NCI-H526 treated with DMSO at 0.1 percent for 48 hours (cell line): Measurements from ENCODE around the gene ANKLE1.

Experiments used
- DNase-seq: peaks from one replicate; lab custom pipeline; 2025; lab: John Stamatoyannopoulos, UW

ANKLE1 gene

DNA sequence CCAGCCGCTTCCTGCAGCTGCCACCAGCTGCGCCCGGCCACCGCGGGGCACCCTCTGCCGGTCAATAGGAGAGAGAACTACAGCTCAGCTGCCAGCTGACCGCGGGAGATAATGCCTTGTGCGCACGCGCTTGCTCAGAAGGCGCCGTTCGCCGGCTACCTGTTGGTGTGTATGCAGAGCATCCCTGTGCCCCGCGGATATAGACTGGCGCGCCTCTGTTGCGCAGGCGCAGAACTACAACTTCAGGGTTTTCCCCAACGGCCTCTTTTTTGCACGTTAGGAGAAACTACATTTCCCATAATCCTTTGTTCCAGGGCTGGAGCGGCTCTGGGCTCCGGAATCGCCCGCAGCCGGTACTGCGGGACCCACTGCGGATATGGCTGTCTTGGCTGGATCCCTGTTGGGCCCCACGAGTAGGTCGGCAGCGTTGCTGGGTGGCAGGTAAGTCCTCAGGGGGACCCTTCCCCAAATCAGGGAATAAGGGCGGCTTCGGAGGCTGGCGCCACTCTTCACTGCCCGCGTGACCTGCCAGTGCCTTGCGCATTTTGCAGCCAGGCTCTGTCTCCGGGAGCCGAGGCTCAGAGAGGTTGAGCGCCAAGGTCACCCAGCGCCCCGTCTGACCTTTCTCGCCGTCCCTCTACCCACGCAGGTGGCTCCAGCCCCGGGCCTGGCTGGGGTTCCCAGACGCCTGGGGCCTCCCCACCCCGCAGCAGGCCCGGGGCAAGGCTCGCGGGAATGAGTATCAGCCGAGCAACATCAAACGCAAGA, 24.0 kb downstream of the ANKLE1 start, which contains the start of gene MRPL34:
Gene MRPL34 (plus strand): TSS at position 356 of the 768 bp plus-strand sequence. CDS start 21 bp downstream, at position 377.
- DNase-seq = peak; percentile 92

DNA sequence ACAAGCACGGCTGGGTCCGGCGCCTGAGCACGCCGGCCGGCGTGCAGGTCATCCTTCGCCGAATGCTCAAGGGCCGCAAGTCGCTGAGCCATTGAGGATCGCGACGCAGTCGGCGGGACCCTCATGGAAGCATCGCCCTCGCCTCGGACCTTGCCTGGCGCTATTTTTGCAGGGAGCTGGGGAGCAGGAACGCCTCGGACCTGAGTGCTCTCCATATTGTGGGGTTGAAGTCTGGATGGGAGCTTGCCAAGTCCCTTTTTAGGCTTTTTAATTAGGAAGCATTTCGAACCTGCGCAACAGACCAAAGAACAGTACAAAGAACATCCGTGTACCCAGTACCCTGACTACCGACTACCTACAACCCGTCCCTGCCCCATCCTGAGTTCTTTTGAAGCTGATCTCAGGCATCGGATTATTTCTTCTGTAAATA, 24.6 kb downstream of the ANKLE1 start:
- DNase-seq = no peak

DNA sequence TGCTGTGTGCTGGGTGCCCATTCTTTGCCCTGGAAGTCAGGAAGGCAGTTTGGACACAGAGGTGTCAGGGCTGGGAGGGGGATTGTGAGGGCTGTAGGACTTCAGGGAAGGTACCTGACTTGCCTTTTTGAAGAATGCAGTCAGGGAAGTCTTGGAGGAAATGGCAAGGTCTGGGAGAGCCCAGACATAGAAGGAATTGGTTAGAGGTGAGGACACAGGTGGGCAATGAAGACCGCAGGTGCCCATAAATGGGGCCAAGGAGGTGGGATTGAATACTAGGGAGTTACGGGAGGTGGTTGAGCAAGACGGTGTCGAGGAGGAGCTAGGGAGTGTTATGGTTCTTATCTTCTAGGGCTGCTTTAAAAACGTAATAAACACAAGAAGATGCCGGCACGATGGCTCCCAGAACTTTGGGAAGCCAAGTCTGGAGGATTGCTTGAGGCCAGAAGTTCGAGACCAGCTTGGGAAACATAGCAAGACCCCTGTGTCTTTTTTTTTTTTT, 26.2 kb downstream of the ANKLE1 start:
- DNase-seq = no peak

- DNase-seq = peak; percentile 94
Observed at GRCh38 chr19:17309198-17309964, 27.7 kb downstream of the ANKLE1 start, which contains the start of gene DDA1. DDA1 (plus strand) TSS chr19:17309563; CDS start chr19:17309655, 92 bp downstream.

DNA sequence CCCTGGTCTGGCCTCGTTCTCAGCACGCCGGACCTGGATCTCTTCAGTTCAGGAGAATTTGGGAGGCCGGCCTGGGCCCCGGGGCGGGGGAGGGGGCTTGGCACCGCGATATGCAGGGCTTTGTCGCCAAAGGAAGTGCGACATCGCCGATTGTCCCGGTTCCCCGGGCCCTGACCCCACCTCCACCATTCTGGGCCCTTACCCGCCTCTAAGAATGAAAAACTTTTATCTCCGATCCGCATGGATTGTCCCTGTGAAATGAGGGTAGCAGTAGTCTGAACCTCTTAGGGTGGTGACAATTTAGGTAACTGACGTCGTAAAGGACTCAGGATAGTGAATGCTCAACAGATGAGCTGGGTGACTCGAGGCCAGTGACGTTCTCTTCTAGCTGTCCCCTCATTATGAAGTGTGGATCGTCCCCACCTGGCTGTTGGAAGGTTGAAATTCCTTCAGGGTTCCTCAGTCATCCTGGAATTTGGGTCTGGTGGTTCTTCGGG, 28.3 kb downstream of the ANKLE1 start:
- DNase-seq = no peak

GRCh38 chr19:17311455-17312188, 29.9 kb downstream of the ANKLE1 start:
- no peak for DNase-seq

DNA sequence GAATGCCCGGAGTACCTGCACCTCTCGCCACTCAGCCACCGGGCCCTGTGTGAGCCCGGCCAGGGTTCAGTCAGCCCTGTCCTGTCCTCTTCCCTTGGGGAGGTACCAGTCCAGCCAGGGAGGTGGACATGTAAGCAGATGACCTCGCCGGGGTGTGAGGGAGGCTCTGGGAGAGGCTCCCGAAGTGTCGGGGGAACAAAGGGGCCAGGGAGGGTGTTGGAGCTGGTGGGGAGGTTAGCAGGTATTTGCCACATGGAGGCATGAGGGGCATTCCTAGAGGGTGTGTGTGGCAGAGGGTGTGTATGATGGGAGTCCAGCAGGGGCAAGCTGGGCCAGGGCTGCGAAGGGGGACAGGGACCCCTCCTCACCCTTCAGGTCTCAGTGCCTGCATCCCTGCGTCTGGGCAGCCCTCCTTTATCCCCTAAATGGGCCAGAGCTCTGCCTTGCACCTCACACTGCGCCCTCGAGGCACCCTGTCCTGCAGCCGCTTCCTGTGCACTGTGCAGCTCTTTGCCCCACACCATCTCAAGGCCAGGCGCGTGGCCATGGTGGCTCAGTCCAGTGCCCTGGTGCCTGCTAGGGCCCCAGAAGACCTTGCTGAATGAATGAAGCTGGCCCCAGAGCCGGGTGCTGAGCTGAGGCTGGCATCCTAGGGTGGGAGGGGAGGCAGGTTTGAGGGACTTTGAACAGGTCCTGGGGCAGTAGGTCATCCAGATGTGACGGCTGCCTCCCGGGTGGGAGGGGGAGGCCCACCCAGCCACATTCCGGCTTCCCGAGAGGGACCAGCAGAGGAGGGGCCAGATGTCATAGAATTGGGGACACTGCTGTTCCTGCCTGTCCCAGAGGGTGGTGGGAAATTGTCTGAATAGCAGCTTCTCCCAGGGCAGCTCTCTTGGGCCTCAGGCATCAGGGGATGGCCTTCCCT, 30.8 kb downstream of the ANKLE1 start:
- no peak for DNase-seq

DNA sequence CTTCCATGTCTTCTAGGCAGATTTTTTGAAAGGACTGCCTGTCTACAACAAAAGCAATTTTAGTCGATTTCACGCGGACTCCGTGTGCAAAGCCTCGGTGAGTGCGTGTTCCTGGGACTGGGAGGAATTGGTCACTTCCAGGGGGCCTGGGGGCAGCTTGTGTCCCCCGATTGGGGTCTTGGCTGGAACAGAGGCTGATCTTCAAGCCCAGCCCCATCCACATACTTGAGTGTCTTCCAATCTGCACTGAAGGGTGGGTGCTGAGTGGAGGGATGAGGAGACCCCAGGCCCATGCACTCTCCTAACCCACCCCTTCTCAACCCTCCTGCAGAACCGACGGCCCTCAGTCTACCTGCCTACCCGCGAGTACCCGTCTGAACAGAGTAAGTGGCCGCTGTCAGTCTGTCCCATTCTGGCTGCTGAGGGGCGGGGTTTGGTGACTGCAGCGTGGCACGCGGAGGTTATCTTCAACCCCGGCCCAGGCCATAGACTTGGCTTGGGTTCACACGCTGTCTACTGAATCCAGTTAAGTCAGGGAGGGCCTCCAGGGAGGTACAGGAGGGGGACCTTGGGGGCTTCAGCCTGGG, 32.4 kb downstream of the ANKLE1 start:
- no peak for DNase-seq

DNA sequence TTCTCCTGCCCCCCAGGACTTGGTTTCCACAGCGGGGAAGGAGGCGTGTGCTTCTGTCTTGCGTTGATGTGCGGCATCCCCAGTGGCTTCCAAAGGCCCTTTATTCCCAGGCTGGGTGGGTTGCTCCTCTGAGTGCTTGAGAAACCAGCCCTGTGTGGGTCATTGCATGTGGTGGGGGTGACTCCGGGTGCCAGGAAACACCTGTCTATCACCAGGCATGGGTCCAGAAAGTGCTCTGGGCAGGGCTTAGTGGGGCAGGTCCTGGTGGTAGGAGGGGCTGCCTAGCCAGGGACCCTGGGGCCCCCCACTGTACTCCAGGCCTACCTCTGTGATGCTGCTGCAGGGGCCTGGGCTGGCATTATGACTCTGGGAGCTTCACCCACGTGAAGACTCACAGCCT, 37.3 kb downstream of the ANKLE1 start:
- no peak for DNase-seq

DNA sequence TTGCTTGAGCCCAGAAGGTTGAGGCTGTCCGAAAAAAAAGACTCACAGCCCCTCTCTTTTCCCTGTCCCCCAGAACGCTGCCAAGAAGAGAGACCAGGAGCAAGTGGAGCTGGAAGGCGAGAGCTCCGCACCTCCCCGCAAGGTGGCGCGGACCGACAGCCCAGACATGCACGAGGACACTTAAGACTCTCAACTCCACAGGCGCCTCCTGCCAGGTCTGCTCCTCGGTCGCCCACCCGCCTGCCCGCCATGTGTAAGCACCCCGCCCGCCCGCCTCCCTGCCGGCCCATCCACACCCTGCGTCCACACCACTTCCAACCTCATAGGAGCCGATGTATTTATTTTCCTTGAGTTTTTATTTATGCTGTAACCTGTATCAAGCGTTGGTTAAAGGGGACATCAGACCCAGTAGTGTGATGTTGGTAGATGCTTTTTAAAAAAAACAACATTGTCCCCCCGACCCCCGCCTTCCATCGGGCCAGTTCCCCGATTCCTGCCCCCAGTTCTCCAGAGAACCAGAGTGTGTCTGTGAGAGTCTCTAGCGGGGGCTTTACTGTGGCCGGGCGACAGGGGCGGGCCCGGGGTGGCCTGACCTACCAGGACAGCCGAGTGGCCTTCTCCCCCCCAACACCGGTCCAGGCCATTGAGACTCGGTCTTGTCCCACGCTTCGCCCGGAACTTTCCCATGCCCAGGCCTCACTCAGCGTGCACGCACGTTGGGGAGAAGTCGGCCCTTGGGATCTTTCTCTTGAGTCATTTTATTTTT, 38.0 kb downstream of the ANKLE1 start:
- DNase-seq = no peak

DNA sequence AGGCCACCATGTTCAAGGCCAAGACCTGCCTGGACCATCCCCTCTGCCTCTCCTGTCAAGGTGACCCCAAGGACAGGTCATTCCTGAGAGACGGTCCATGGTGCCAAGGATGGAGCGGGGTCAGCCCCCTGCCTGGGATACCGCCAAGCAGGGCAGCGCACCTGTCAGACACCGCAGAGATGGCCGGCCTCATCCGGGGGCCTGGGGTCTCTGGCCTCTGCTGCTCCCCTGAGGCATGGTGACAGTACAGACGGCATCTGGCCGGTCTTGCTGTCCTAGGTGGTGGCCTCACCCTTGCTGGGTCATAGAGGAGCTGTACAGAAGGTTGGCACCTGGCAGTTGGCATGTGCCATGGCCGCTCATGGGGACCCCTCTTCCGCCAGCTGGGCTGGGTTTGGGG, 38.7 kb downstream of the ANKLE1 start:
- DNase-seq = no peak

- no peak for DNase-seq
Observed at GRCh38 chr19:17321655-17322489, 40.2 kb downstream of the ANKLE1 start.

GRCh38 chr19:17322854-17323253, 41.2 kb downstream of the ANKLE1 start:
- no peak for DNase-seq

- DNase-seq = no peak
Observed at GRCh38 chr19:17323300-17323963, 41.7 kb downstream of the ANKLE1 start.

DNA sequence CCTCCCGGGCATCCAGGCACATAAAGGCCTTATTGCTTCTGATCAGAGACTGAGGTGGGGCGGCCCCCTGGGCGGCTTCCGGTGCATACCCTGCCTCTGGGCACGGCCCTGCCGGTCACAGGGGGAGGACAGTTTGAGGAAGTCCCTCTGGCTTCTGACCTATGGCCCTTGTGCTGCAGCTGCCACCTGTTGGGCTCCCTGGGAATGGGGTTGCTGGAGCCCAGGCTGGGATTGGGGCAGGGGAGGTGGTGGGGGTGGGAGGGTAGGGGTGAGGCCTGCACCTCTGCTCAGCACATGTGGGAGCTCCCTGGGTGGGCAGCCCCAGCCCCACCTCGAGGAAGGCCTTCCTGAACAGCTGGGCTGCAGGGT, 42.2 kb downstream of the ANKLE1 start:
- DNase-seq = no peak

- no peak for DNase-seq
Observed at GRCh38 chr19:17324357-17325114, 42.8 kb downstream of the ANKLE1 start.

DNA sequence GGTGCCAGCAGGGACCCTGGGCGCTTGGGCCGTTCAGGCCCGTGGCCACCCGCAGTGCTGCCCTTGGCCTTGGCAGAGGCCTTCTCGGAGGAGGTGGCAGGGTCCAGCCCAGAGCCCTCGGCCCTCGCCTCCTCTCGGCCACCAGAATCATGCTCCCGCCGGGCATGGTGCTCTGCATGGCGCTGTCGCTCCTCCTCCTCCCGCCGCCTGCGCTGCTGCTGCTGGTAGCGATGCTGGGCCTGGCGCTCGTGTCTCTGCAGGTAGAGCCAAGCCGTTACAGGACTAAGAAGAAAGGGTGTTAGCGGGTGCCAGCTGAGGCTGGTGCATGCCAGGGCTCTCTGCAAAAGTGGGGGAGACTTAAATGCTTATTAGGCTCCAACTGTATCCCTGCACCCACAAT, 43.4 kb downstream of the ANKLE1 start:
- DNase-seq = no peak
